Endothelial cell (in vitro differentiated cells): ENCODE measurements around the gene PRICKLE4. TPM values are rescaled to one million over a fixed set of nuclear protein-coding genes. Genes with fewer than 3 reads are reported as not detected.

Source experiments
- DNase-seq: peaks from one replicate; pipeline ENCODE4 v3.0.0; 2021; ENCODE audit warnings: low spot score
- H3K27ac Mint-ChIP-seq: one replicate; pipeline ENCODE4 v1.8.0; 2021; ENCODE audit warnings: mixed read lengths, inconsistent platforms; ENCODE audit not compliant: unreplicated experiment
- H3K27me3 Mint-ChIP-seq: one replicate; pipeline ENCODE4 v1.8.0; 2021; ENCODE audit warnings: mild to moderate bottlenecking, moderate library complexity, mixed read lengths, inconsistent platforms; ENCODE audit not compliant: unreplicated experiment
- H3K36me3 Mint-ChIP-seq: one replicate; pipeline ENCODE4 v1.8.0; 2021; ENCODE audit warnings: mild to moderate bottlenecking, low read depth, mixed read lengths, inconsistent platforms; ENCODE audit not compliant: unreplicated experiment
- H3K4me1 Mint-ChIP-seq: one replicate; pipeline ENCODE4 v1.8.0; 2021; ENCODE audit warnings: mild to moderate bottlenecking, mixed read lengths, inconsistent platforms; ENCODE audit not compliant: unreplicated experiment
- H3K4me3 Mint-ChIP-seq: one replicate; pipeline ENCODE4 v1.8.0; 2021; ENCODE audit warnings: mild to moderate bottlenecking, mixed read lengths, inconsistent platforms; ENCODE audit not compliant: unreplicated experiment
- H3K9me3 Mint-ChIP-seq: one replicate; pipeline ENCODE4 v1.8.0; 2021; ENCODE audit warnings: mixed read lengths, inconsistent platforms; ENCODE audit not compliant: unreplicated experiment
- CTCF ChIP-seq: fragments of 200-600 bp; sonication (generic); IDR thresholded peaks from one replicate; pipeline ENCODE4 v1.5.0; 2021; ENCODE audit warnings: antibody characterized with exemption; ENCODE audit not compliant: unreplicated experiment
- total RNA-seq: library from RNA; stranded (reverse); fragmentation: NEBNext Ultra II Directional; extraction: Animal tissue kit (Norgen Biotek cat#: 25700); gene quantifications from one replicate; pipeline ENCODE4 v1.2.1, GENCODE V29; 2021; ENCODE audit not compliant: unreplicated experiment

Gene PRICKLE4
- total RNA-seq, 1 donor from 2014 or later: 20.7 TPM

GRCh38 chr6:41746107-41746506 is 34.5 kb upstream of the PRICKLE4 start:
- Mint-ChIP-seq H3K27me3 (peaks cover 10% of the 10 kb centered on the region), H3K4me1 (peaks cover 13% of the 10 kb centered on the region), H3K9me3 (no peaks in the 10 kb centered on the region), H3K36me3 (no peaks in the 10 kb centered on the region), H3K4me3 (no peak overlapping the region), H3K27ac (no peak overlapping the region)
- no peak for TF ChIP-seq CTCF
- DNase-seq: no peak

- Mint-ChIP-seq H3K36me3 (no peaks in the 10 kb centered on the region), H3K27me3 (peaks cover 6% of the 10 kb centered on the region), H3K27ac (no peak within 1 kb of the TSS), H3K4me1 (peaks cover 7% of the 10 kb centered on the region), H3K4me3 (no peak within 1 kb of the TSS), H3K9me3 (no peaks in the 10 kb centered on the region)
- no peak for DNase-seq
- no peak for TF ChIP-seq CTCF
These were observed 33.1 kb upstream of the PRICKLE4 start, which contains the start of gene PGC for GRCh38 chr6:41747256-41748101. Gene PGC, minus strand, starts transcription at chr6:41747397. Its CDS starts 63 bp downstream, at chr6:41747334.

- peaks cover 7% of the 10 kb centered on the region for H3K4me1 Mint-ChIP-seq
- no peaks in the 10 kb centered on the region for H3K9me3 Mint-ChIP-seq
- no peak for TF ChIP-seq CTCF
- no peak for DNase-seq
- no peak overlapping the region for H3K4me3 Mint-ChIP-seq
- peaks cover 6% of the 10 kb centered on the region for H3K27me3 Mint-ChIP-seq
- H3K27ac Mint-ChIP-seq: no peak overlapping the region
- H3K36me3 Mint-ChIP-seq: no peaks in the 10 kb centered on the region
These were observed 32.5 kb upstream of the PRICKLE4 start for GRCh38 chr6:41748102-41748477.

- Mint-ChIP-seq H3K36me3 (no peaks in the 10 kb centered on the region), H3K9me3 (no peaks in the 10 kb centered on the region), H3K4me3 (no peak overlapping the region), H3K27ac (no peak overlapping the region), H3K4me1 (peaks cover 7% of the 10 kb centered on the region), H3K27me3 (peaks cover 5% of the 10 kb centered on the region)
- no peak for DNase-seq
- TF ChIP-seq CTCF: no peak
These were observed 32.0 kb upstream of the PRICKLE4 start for GRCh38 chr6:41748542-41748941.

- no peak overlapping the region for H3K27ac Mint-ChIP-seq
- no peaks in the 10 kb centered on the region for H3K36me3 Mint-ChIP-seq
- H3K9me3 Mint-ChIP-seq: no peaks in the 10 kb centered on the region
- H3K4me3 Mint-ChIP-seq: no peak overlapping the region
- TF ChIP-seq CTCF: no peak
- peaks cover 5% of the 10 kb centered on the region for H3K27me3 Mint-ChIP-seq
- no peak for DNase-seq
- peaks cover 7% of the 10 kb centered on the region for H3K4me1 Mint-ChIP-seq
These were observed 30.2 kb upstream of the PRICKLE4 start for GRCh38 chr6:41750374-41750773.
